Measurements from ENCODE around the gene TCTA.

The TCTA gene

DNA sequence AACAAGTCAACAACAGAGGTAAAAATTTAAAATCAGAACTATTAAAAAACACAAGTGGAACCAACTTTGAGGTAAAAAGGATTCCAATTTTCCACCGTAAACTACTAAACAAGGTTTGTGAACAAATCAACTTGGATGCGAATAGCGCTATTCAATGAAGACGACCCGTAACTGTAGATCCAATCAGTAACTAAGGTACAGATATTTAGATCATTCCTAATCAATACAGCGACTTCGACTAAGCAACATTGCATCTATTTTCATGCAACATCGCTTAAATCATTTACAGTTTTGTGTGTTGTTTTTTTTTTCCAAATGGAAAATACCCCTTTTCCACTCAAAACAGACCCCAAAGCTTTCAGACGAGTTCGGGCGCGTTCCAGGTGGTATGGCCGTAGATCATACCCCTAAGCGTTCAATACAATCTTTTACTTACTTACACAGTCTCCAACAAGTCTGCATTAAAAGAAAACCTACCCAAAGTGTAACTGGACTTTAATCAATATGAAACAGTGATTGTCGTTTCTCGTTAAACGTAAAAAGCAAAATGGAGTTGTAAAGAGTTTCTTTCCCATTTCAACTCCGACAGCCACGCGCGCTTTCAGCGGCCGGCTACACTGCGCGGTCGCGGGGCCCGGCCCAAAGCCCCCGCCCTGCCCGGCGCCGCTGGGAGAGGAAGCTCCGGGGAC, 1.2 kb upstream of the TCTA start:
- no peak for DNase-seq

DNA sequence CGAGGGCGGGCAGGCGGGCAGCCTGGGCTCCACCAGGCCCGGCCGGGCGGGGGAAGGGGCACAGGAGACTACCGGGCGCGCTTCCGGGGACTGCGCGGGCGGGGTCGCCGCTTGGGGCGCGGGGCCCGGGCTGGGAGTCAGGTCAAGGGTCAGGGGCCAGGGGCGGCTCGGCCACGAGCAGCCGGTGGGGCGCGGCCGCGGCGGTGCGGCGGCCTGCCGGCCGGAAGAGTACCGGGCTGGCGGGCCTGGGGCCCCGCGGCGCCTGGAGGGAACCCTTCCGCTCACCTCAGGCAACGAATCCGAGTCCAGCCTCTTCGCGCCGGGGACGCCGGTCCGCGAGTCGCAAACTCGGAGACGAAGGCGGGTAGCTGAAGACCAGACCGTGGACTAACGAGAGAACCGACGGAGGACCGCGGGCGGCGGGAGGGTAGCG, 672 bp upstream of the TCTA start:
- peak; percentile 80 for DNase-seq

DNA sequence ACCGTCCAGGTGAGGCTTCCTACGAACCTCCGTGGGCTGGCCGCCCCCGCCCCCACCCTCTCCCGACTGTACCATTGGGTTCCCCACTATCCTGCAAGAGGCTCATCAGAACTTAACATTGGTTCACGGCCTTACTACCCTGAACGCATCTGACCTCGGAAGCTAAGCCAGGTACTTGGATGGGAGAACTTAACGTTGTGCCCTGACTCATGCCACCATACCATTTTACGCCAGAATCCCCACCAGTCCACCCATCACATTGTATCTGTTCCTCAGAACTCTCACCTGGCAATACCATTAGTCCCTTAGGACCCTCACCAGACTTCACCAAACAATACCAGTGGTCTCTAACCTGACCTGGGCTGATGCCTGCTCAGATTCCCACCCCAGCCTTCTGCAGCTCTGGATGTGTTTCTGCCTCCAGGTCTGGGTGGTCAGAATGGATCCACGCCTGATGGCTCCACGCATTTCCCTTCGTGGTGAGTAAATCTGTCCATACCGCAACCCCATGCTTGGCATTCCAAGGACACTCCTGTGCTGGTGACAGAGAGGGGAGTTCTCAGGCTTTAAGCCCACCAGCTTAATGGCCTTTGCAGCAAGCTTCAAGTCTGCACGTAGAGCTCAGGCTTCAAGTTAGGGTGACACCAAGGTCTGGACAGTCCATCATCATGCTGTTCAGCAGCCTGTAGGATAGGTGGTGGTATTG, 562 bp downstream of the TCTA start:
- no peak for DNase-seq

DNA sequence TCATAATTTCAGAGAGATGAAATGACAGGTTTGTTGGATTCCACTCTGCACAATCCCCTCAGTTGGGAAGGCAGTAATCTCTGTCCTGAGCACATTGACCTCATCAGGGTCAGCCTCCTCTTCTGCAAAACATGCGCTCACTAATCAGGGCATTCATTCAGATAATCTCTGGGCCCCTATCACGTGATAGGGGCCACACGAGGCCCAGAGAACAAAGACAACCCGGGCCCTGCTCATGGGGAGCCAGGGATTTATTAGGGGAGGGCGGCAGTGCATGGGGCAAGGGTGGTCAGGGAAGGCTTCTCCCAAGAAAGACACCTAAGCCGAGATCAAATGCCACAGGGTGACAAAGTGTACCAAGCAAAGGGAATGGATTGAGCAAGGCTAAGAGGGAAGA, 1.1 kb downstream of the TCTA start:
- DNase-seq = no peak

DNA sequence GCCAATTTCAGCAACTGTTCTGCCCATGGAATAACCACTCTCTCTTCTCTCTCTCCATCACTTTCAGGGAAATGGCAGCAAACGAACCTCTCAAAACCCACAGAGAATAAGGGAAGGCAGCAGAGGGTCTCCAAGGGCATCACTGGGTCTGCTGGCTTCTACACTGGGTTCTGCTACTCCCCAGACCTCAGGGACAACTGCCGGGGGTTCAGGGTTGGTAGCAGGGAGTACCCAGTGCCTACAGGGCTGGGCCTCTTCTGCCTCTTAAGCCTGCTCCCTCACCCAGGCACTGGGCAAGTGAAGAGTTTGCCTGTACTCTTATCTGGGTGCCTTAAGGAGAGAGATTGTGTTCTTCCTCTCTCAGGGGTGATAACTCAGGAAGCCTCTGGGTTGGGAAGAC, 2.5 kb downstream of the TCTA start:
- DNase-seq = no peak

DNA sequence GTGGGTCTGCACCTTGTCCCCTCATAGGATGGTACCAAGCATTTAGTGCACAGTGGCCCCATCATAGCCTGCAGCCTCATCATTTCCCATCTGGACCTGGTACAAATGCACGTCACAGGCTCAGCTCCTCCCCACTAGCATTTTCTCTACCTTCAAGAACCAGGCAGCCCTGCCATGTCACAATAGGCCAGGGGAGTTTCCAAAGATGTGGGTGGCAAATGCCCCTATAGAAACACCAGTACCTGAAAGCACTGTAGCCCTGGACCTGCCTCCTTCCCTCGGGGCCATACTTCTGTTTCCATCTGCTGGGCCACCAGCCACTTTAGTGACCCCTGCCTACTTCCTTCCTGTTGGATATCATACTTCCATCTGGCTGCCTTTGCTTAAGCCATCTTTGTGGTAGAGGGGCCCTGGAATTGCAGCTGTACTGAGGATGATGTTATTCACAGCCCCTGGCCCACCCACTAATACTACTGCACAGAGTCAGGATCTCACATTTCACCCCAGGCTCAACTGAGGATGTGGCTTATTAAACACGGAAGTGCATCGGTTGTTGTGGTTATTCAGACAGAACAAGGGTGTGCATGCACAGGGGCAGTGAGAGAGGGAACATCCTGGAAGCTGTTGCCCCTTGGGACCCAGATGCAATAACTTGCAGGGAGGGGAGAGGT, 3.8 kb downstream of the TCTA start:
- DNase-seq = no peak

DNA sequence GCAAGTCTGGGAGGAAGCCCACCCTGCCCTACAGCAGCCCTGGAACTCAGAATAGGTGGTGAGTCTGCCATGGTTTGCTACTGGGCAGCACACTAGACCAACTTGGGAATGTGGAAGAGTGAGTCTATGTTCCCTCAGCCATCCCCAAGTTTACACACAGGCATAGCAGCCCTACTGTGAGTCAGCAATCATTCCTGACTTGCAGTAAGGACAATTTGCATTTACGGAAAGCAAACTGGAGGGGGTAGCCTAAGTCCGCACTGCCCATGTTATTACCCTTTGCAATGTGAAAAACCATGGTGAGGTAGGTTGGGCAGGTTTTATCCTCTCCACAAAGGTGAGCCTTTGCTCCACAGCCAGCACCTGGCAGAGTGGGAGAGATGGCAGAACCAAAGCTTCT, 4.6 kb downstream of the TCTA start:
- DNase-seq = no peak

DNA sequence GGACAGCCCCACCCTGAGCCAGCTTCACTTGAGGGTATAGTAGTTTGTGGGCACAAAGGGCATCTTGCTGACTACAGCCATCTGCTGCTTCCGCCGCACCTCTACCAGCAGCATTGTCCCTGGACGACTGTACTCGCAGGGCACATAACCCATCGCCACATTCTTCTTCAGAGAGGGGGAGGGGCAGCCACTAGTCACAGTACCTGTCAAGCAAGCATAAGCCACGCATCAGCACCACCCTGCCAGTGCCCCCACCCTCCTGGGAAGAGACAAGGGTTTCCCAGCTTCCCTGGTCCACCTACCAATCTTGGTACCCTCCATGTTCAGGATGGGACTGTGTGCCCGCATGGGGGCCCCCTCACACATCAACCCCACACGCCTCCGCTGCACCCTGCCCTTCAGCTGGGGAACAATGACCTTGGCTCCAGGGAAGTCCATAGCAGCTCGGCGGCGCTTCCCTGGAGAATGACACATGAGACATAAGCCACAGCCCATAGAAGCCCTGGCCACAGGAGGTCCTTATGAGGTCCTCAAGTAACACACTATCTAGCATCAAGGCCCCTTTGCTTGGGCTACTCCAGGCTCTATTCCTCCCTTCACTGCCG, 5.4 kb downstream of the TCTA start:
- no peak for DNase-seq

DNA sequence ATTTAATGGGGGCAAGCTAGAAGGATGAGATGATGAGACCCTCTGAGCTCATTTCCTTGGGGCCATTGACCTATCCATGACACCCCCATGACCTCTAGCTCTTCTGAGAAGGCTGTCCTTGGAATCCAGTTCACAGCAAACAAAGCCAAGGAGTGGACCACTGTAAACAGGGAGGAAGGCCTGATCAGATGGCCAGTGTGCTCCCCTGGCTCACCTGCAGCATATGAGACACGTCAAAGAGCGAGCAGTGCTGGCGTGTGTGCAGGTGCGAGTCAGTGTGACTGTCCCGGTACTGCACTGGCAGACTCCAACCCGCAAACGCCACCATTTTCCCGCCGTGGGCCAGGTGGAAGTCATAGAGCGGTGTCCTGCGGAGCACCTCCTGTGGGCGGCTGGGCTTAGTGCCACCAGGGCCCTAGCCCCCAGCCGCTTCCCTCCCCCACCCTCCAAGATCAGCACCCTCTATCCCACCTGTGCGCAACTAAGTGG, 9.7 kb downstream of the TCTA start:
- DNase-seq = no peak

DNA sequence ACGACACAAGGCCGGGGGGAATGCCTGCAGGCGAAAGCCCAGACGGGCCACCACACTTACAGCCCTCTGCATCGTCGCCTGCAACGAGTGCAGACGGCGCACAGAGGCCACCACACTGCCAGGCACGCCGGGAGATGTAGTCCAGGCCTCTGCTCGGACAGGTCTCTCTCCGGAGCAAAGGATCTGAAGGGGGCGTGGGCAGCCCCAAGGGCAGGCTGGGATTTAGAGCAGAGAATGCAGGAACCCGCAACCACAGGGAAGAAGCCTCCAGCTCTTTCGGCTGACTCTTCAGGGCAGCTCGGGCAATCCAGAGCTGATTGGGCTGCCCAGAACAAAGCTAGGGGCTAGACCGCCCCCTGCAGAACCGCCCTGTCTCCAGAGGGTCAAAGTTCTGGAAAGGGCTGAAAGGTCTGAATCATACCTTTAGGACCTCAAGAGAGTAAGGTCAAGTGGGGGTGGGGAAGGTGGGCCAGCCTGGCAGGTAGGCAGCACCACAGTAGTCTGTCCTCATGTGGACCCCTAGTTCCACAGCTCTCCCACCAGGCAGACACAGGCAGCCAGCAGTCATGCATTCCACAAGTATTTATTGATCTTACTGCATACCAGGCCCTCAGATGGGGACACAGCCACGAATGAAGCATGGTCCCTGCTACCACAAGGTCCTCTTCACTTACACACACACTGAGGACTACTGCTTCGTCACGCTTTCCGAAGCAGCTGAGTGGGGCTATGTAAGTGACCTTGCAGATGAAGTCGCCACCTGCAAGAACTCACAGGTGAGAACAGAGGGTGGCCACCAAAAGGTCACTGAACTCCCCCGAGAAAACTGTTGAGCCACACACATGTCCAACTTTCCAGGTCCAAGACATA, 10.4 kb downstream of the TCTA start, which contains the start of gene AMT:
Gene AMT (minus strand): TSS at position 95 of the 870 bp plus-strand sequence. CDS start 23 bp downstream, at position 72.
- DNase-seq = no peak

DNA sequence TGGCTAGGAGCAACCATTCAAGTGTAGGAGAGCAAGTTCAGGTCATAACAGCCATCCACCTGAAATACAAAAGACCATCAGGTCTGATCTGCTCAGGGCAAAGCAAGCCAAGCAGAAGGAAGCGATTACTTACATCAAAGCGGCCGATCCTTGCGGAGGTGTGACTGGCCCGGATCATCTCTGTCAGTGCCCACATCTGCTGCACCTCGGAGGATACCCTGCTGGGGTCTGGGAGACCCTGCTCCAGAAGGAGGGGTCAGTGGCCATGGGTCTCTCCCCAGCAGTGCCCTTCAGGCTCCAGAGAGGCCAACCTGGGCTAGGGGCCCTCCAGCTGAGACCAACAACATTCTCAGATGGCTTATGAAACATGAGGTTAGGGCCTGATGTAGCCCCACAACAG, 12.6 kb downstream of the TCTA start:
- DNase-seq = no peak

DNA sequence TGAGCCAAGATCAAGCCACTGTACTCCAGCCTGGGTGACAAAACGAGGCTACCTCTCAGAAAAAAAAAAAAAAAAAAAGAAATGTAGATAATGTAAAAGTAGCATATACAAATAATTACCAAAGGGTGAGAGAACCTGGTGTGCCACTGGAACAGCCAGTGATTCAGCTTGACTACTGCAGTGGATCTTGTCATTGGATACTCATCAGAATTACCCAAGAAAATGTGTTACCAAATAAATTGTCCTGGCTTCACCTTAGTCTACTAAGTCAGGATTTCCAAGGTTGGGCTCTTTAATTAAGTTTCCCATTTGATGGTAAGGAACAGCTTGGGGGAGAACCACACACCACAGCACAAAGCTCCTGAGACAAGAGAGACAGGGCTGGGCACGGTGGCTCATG, 15.4 kb downstream of the TCTA start:
- DNase-seq = peak; percentile 37

DNA sequence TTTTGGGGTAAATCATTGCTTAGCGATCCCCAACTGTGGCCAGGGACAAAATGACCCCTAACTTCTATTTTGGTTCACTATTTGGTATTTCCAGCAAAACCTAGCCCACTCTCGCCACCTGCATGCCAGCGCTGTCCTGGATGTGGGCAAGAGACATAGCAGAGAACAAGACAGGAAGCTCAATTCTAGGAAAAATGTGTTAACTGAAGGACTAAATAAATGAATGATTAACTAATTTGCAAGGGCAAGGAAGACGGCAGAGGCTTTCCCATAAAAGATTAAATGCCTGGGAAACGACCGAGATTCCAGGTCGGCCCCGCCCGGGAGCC, 16.5 kb downstream of the TCTA start:
- DNase-seq = no peak

DNA sequence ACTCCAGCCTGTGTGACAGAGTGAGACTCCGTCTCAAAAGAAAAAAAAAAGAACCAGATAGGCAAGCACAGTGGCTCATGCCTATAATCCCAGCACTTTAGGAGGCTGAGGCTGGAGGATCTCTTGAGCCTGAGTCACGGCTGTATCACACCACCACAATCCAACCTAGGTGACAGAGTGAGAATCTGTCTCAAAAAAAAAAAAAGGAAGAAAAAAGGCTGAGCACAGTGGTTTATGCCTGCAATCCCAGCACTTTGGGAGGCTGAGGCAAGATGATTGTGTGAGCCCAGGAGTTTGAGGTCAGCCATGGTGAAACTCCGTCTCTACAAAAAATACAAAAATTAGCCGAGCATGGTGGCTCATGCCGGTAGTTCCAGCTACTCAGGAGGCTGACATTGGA, 22.5 kb downstream of the TCTA start:
- DNase-seq = peak; percentile 58

DNA sequence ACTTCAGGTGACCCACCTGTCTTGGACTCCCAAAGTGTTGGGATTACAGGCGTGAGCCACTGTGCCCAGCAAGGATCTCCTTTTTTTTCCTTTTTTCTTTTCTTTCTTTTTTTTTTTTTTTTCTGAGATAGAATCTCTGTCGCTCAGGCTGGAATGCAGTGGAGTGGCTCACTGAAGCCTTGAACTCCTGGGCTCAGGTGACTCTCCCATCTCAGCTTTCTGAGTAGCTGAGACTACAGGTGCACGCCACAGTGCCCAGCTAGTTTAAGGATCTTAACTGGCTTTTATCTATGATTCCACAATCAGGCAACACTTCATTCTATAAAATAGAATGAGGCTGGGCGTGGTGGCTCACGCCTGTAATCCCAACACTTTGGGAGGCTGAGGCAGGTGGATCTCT, 33.2 kb downstream of the TCTA start:
- DNase-seq = no peak

DNA sequence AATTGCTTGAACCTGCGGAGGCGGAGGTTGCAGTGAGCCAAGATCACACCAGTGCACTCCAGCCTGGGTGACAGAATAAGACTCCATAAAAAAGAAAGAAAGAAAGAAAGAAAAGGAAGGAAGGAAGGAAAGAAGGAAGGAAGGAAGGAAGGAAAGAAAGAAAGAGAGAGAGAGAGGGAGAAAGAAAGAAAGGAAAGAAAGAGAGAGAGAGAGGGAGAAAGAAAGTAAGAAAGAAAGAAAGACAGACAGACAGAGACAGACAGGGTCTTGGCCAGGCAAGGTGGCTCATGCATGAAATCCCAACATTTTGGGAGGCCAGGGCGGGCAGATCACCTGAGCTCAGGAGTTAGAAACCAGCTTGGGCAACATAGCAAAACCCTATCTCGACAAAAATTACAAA, 41.4 kb downstream of the TCTA start:
- no peak for DNase-seq

DNA sequence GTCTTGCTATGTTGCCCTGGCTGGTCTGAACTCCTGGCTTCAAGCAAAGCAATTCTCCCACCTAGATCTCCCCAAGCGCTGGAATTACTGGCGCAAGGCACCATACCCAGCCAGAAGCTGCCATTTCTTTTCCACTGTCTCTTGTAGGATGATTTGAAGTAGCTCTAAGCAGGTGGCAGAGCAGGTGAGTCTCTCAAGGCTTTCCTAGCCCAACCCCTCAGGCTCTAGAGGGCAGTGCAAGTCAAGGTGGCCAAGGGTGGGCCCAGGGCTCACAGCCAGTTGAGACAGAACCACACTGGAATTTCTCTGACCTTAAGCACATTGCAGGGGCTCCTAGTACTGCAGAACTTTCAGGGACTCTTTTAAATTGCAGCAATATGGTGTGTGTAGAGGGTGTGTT, 42.2 kb downstream of the TCTA start:
- no peak for DNase-seq

DNA sequence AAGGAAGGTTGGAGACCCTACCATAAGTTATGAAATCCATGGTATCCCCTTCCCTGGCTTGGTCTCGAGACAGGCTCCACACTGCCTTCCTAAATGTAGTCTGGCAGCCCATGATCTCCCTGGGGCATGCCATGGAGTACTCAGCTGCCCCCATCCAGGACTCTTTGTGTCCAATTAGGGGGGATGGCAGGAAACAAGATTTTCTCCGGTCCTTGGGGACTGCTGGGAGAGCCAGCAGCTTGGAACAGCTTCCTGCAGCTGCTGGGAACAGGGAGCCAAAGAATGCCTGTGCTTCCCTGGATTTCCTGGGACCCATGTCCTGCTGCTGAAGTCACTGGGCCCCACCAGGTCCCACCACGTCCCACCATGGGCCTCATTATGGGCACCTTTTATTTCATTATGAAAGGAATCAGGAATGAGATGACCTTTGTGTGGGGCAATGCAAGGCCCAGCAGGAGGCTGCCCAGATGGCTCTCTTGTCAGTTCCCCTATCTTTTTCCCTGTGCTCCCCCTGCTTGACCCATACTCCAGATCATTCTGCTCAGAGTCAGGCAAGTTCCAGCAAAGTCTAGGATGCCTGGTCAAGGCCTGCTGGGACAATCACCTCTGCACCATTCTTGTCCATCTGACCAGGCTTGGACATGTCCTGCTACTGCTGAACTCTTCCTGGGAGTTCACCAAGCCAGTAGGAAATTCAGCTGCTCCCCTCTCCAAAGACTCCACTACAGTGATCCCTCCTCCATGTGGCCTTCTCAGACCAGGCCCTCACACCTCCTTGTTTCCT, 42.9 kb downstream of the TCTA start:
- no peak for DNase-seq

DNA sequence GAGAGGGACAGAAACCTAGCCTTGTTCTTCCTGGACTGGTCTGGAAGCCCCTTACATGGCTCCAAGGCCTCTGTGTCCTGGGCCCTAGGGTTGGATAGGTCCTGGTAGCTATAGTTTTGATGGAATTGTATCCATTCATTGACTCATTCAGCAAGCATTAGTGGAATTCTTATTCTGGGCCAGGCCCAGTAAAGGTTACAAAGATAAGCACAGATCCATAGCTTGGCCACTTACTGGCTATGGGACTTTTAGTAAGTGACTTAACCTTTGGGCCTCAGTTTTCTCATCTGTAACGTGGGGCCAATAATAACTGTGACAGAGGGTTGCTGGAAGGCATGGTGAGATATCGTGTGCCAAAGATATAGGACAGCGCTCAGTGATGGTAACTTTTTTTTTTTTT, 44.2 kb downstream of the TCTA start:
- no peak for DNase-seq

DNA sequence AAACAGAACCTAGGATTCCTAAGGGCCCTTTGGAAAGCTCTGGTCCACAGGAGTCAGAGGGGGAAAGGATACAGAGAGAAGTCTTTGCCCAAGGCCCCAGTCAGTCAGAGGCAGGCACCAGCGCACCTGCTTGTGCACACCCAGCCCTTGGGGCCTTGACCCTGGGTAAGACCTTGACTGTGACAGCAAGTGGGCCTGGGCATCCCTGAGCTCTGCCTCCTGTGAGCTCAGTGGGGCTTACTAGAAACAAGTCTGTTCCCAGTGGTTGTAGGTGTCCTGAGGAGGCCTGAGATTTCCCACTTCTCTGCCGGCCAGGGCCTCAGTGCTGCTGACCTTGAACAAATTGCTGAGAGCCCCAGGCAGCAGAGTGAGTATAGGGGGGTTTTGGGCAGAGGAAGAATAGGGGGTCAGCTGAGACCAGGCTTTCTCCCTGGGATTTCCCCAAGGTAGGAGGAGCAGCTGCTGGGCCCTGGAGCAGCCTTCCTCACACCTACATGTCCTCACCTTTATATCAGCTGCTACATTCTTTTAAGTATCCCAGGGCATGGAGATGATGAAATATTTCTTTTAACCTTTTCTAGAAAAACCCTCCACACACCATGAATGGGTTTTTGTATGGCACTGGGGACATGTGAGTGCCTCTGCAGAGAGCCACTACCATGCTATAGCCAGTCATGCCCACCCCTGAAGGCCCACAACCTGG, 48.1 kb downstream of the TCTA start:
- no peak for DNase-seq

DNA sequence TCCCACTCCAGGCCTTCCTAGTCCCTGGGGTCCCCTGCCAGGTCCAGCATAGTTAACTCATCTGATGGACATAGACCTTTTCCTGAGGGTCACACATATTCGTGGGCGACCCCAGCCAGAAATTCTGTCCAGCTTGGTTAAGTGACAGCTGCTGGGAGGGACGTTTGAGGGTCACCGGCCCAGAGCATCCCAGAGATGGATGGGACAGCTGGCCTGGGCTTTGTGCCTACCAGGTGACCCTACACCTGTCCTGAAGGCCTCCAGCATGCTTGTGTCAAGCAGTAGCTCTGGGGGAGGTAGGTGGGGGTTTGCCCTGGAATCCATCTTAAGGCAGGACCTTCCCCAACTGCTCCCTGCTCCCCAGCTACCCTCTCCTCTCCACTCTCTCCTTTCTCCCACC, 48.7 kb downstream of the TCTA start:
- DNase-seq = no peak

All from suppressor macrophage treated with lipopolysaccharide for 4 hours (primary cell).